Vagina (tissue), 2 donors: ENCODE data around the gene APBA1. TPM values are rescaled to one million over a fixed set of nuclear protein-coding genes. Genes with fewer than 3 reads are reported as not detected.

ENCODE experiments used
- DNase-seq, 2 donors: peaks; one replicate each; pipeline ENCODE4 v3.0.0-alpha.2; 2017; ENCODE audit errors: extremely low spot score in 2 of 2
- H3K27ac ChIP-seq: fragments of 200-600 bp; sonication (generic); one replicate; pipeline ENCODE4 v1.5.1; 2019
- H3K27me3 ChIP-seq: fragments of 200-600 bp; sonication (generic); one replicate; pipeline ENCODE4 v1.5.1; 2019
- H3K36me3 ChIP-seq, 2 donors: fragments of 200-600 bp; sonication (generic); one replicate each; pipeline ENCODE4 v1.5.1; 2017 to 2019
- H3K4me1 ChIP-seq: fragments of 200-600 bp; sonication (generic); one replicate; pipeline ENCODE4 v1.5.1; 2019
- H3K4me3 ChIP-seq, 2 donors: fragments of 200-600 bp; sonication (generic); 1 replicate in 1 of 2; 2 replicates in 1 of 2; pipeline ENCODE4 v1.5.1; 2016 to 2019
- H3K9me3 ChIP-seq: fragments of 200-600 bp; sonication (generic); one replicate; pipeline ENCODE4 v1.5.1; 2019
- POLR2A ChIP-seq, 2 donors: fragments of 450-650 bp; IDR thresholded peaks; one replicate each; pipeline ENCODE4 v1.6.1; 2017; ENCODE audit warnings: antibody characterized with exemption in 2 of 2, mild to moderate bottlenecking in 2 of 2, moderate library complexity in 2 of 2
- POLR2AphosphoS5 ChIP-seq, 2 donors: sonication (generic); formaldehyde crosslinking; IDR thresholded peaks; one replicate each; pipeline ENCODE4 v1.9.0; 2017; ENCODE audit warnings: antibody characterized with exemption in 2 of 2, mild to moderate bottlenecking in 2 of 2, low read depth in 1 of 2; ENCODE audit not compliant: insufficient read depth in 1 of 2
- intact Hi-C: fragments of 100-400 bp; cut with DNase I; formaldehyde crosslinking; loops from one replicate; pipeline ENCODE4 v1.15.1; 2023
- total RNA-seq: library from RNA; depleted of rRNA; stranded (reverse); fragments of >200 nt; gene quantifications from one replicate; pipeline ENCODE4 v1.2.3, GENCODE V29; 2016
- TF ChIP-seq, protein P1 (sequence below), 3 experiments: fragments of 450-650 bp in 2 of 3; fragments of 200-600 bp in 1 of 3; sonication (generic) in 1 of 3; IDR thresholded peaks; one replicate each; pipeline ENCODE4 v1.5.1; 2017 to 2019; ENCODE audit warnings: antibody characterized with exemption in 3 of 3, mild to moderate bottlenecking in 2 of 3, moderate library complexity in 2 of 3

APBA1 gene
- total RNA-seq, 1 donor from 2014 or later = 13.3 TPM

DNA sequence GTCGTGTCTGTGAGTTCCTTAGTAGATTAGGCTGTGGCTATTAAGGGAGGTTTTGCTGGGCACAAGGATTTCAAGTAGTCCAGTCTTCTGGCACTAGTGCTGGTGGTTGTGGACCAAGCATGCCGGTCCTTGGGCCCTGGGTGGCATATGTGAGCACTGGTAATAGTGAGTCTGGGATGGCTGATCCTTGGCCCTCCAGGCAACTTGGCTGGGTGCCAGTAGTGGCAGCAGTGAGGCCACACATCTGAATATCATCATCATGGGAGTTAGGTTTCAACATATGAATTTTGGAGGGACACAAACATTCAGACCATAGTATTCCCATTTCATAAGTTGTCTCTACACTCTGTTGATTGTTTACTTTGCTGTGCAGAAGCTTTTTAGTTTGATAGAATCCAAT, 25.3 kb upstream of the APBA1 start:
- H3K4me1 ChIP-seq = no peaks in the 10 kb centered on the region
- TF ChIP-seq POLR2A (IDR thresholded peaks at IDR 0.05) (no peak), POLR2AphosphoS5 (IDR thresholded peaks at IDR 0.05; ENCODE audit: insufficient read depth in 1 of 2, low read depth in 1 of 2) (no peak)
- TF ChIP-seq, protein P1, sequence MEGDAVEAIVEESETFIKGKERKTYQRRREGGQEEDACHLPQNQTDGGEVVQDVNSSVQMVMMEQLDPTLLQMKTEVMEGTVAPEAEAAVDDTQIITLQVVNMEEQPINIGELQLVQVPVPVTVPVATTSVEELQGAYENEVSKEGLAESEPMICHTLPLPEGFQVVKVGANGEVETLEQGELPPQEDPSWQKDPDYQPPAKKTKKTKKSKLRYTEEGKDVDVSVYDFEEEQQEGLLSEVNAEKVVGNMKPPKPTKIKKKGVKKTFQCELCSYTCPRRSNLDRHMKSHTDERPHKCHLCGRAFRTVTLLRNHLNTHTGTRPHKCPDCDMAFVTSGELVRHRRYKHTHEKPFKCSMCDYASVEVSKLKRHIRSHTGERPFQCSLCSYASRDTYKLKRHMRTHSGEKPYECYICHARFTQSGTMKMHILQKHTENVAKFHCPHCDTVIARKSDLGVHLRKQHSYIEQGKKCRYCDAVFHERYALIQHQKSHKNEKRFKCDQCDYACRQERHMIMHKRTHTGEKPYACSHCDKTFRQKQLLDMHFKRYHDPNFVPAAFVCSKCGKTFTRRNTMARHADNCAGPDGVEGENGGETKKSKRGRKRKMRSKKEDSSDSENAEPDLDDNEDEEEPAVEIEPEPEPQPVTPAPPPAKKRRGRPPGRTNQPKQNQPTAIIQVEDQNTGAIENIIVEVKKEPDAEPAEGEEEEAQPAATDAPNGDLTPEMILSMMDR (IDR thresholded peaks at IDR 0.05) = no peak
- H3K27ac ChIP-seq = no peak overlapping the region
- H3K36me3 ChIP-seq = no peaks in the 10 kb centered on the region
- no peak for DNase-seq
- intact Hi-C loops = no loop called here
- no peak overlapping the region for H3K4me3 ChIP-seq
- H3K9me3 ChIP-seq = peaks cover 6% of the 10 kb centered on the region
- no peaks in the 10 kb centered on the region for H3K27me3 ChIP-seq

DNA sequence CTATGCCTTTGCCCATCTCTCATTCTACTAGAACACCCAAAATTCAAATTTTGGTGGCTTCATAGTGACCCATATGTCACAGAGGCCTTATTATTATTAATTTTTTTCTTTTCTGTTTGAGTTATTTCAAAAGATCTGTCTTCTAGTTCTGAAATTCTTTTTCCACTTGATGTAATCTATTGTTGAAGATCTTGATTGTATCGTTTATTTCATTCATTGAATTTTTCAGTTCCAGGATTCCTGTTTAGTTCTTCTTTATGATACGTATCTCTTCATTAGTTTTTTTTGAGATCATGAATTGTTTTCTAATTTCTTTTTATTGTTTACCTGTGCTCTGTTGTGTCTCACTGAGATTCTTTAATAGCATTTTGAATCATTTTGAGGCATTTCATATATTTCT, 24.6 kb upstream of the APBA1 start:
- no peaks in the 10 kb centered on the region for H3K27me3 ChIP-seq
- intact Hi-C loops = no loop called here
- no peak overlapping the region for H3K27ac ChIP-seq
- no peaks in the 10 kb centered on the region for H3K36me3 ChIP-seq
- H3K9me3 ChIP-seq = peaks cover 6% of the 10 kb centered on the region
- H3K4me3 ChIP-seq = no peak overlapping the region
- no peak for DNase-seq
- no peaks in the 10 kb centered on the region for H3K4me1 ChIP-seq
- no peak for TF ChIP-seq POLR2AphosphoS5 (IDR thresholded peaks at IDR 0.05; ENCODE audit: insufficient read depth in 1 of 2, low read depth in 1 of 2)
- TF ChIP-seq, protein P1 (IDR thresholded peaks at IDR 0.05) = no peak
- TF ChIP-seq POLR2A (IDR thresholded peaks at IDR 0.05) = no peak

DNA sequence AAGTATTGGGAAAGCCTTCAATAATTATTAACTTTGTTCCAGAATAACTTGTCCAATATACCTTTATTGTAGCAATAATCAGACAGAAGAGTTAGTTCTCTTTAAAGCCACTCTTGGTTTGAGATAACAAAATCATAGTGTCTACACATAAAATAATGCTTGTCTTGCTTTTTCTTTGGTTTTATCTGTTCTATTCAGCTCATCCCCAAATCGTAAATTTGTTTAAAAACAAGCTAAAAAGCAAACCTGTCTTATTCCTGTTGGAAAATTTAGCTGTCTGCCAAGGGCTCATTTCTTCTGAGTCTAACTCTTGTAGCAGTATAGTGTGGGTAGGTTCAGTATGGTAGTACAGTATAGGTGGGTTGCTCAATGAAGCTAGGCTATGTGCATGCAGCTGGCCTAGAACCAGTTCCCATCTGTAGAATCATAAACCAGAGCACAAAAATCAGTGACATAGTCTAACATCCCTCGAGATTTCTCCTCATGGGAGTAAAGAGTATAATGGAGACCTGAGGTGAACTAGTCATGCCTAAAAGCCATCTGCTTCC, 17.9 kb upstream of the APBA1 start:
- Histone ChIP-seq H3K27me3 (no peaks in the 10 kb centered on the region), H3K27ac (no peak overlapping the region), H3K36me3 (no peaks in the 10 kb centered on the region), H3K4me3 (no peak overlapping the region), H3K4me1 (no peaks in the 10 kb centered on the region), H3K9me3 (no peaks in the 10 kb centered on the region)
- intact Hi-C loops = no loop called here
- TF ChIP-seq, protein P1 (IDR thresholded peaks at IDR 0.05) = no peak
- TF ChIP-seq POLR2A (IDR thresholded peaks at IDR 0.05) (no peak), POLR2AphosphoS5 (IDR thresholded peaks at IDR 0.05; ENCODE audit: insufficient read depth in 1 of 2, low read depth in 1 of 2) (no peak)
- no peak for DNase-seq

DNA sequence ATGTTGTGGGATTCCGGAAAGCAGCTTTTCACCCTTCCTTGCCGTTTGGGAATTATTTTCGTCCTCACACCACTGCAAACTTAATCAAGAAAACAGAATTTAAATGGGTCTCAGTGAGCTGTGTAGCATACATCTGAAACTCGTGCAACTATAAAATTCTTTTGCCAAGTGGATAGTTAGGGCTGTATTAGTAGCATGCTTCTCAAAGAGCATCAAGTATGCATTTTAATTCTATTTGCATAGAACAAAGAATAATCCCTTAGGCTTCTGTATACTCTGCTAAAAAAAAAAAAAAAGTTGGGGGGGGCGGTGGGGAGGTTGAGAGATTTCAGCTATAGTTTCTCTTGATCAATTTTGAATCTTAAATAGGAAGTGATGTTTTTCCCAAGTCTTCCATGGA, 11.8 kb upstream of the APBA1 start:
- Histone ChIP-seq H3K4me3 (no peak overlapping the region), H3K27me3 (no peaks in the 10 kb centered on the region), H3K4me1 (no peaks in the 10 kb centered on the region), H3K36me3 (no peaks in the 10 kb centered on the region), H3K27ac (no peak overlapping the region), H3K9me3 (no peaks in the 10 kb centered on the region)
- intact Hi-C loops = no loop called here
- no peak for DNase-seq
- TF ChIP-seq, protein P1 (IDR thresholded peaks at IDR 0.05) = no peak
- TF ChIP-seq POLR2AphosphoS5 (IDR thresholded peaks at IDR 0.05; ENCODE audit: insufficient read depth in 1 of 2, low read depth in 1 of 2) (no peak), POLR2A (IDR thresholded peaks at IDR 0.05) (no peak)

DNA sequence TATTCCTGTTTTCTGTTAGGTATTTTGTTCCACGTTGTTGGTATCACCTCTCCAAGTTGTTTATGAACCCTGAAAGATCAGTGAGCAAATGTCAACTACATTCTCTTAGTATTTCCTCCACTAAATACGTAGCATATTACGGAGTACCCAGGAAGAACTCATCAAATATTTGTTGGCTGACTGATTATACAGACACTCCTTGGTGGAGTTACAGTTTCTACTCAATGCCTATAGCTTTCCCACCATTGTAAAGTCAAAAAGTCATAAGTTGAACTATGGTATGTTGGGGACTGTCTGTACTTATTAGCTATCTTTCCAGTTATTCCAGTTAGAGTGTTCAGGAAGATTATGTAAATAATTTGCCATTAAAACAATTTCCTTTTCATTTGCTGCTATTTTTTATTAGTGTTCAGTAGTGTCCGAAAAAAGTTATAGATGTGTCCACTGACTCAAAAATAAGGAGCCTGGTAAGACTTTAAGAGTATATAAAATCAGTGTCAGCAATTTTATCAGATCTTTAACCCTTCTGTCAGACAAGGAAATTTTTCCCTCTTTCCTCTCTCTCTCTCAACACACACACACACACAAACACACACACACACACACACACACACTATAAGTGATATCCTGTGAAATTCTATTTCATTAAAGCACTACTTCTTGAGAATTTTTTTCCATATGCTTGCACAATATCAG, 6.8 kb upstream of the APBA1 start:
- Histone ChIP-seq H3K9me3 (no peaks in the 10 kb centered on the region), H3K4me1 (peaks cover 13% of the 10 kb centered on the region), H3K27ac (no peak overlapping the region), H3K36me3 (no peaks in the 10 kb centered on the region), H3K27me3 (no peaks in the 10 kb centered on the region), H3K4me3 (no peak overlapping the region)
- DNase-seq = no peak
- TF ChIP-seq, protein P1 (IDR thresholded peaks at IDR 0.05) = no peak
- TF ChIP-seq POLR2AphosphoS5 (IDR thresholded peaks at IDR 0.05; ENCODE audit: insufficient read depth in 1 of 2, low read depth in 1 of 2) = peak in 1 of 2 donors; percentile 14
- intact Hi-C loops = no loop called here
